OCI-LY1 (cell line): ENCODE results near the gene GJB4.

Source experiments
- EZH2 ChIP-seq: fragments of 200-600 bp; sonication (generic), shearing (Covaris generic); IDR thresholded peaks from 2 replicates; pipeline ENCODE4 v1.8.0; 2017; ENCODE audit warnings: borderline replicate concordance, mixed run types, mild to moderate bottlenecking, antibody characterized with exemption, low read length, moderate library complexity, mixed read lengths
- TF ChIP-seq, protein P1 (sequence below): fragments of 200-600 bp; sonication (generic), shearing (Covaris generic); IDR thresholded peaks from 2 replicates; pipeline ENCODE4 v1.5.1; 2017; ENCODE audit warnings: mild to moderate bottlenecking, antibody characterized with exemption, low read length, moderate library complexity, mixed read lengths

DNA sequence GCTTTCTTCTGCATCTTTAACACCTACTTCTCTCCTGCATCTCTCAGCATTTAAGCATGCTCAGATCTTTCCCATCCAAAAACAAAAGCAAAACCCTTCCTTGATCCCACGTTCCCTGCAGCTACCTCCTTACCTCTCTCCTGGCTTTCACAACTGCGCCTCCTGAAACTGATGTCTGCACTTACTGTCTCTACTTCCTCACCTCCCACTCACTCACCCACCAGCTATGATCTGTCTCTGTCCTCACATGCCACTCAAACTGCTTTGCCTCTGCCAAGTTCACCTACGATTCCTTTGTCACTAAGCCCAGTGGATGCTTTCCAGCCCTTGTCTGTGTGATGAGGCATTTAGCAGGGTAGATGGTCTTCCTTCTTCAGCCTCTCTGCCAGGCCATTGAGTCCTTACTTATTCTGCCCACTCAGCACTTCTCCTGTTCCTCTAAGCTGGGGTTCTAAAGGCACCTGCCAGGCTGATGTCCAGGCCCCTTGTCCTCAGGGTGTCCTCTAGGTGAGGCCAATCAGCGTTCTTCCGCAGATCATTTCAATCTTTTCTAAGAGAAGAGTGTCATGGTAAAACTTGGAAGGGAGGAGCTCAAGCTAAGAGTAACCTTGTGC, 11.5 kb downstream of the GJB4 start:
- TF ChIP-seq, protein P1, sequence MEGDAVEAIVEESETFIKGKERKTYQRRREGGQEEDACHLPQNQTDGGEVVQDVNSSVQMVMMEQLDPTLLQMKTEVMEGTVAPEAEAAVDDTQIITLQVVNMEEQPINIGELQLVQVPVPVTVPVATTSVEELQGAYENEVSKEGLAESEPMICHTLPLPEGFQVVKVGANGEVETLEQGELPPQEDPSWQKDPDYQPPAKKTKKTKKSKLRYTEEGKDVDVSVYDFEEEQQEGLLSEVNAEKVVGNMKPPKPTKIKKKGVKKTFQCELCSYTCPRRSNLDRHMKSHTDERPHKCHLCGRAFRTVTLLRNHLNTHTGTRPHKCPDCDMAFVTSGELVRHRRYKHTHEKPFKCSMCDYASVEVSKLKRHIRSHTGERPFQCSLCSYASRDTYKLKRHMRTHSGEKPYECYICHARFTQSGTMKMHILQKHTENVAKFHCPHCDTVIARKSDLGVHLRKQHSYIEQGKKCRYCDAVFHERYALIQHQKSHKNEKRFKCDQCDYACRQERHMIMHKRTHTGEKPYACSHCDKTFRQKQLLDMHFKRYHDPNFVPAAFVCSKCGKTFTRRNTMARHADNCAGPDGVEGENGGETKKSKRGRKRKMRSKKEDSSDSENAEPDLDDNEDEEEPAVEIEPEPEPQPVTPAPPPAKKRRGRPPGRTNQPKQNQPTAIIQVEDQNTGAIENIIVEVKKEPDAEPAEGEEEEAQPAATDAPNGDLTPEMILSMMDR, result no peak
- TF ChIP-seq EZH2, result no peak
